H9 (cell line): ENCODE data around the gene C5orf58. TPM values are rescaled to one million over a fixed set of nuclear protein-coding genes. Genes with fewer than 3 reads are reported as not detected.

Source experiments
- DNase-seq: peaks from one replicate; pipeline ENCODE4 v3.0.0-alpha.2; 2017
- H2AFZ ChIP-seq: one replicate; pipeline ENCODE4 v1.6.1; 2013; ENCODE audit warnings: mild to moderate bottlenecking, low read length, control low read depth, moderate library complexity
- H2AK5ac ChIP-seq: 2 replicates; pipeline ENCODE4 v1.6.1; 2013; ENCODE audit warnings: low read length, control low read depth, mixed read lengths; ENCODE audit not compliant: insufficient read length
- H2BK120ac ChIP-seq: one replicate; pipeline ENCODE4 v1.6.1; 2013; ENCODE audit warnings: low read depth, mild to moderate bottlenecking, low read length, control low read depth, inconsistent platforms; ENCODE audit not compliant: poor library complexity, severe bottlenecking
- H2BK12ac ChIP-seq: 2 replicates; pipeline ENCODE4 v1.6.1; 2013; ENCODE audit warnings: low read length, control low read depth, mixed read lengths, low read depth; ENCODE audit not compliant: insufficient read length
- H2BK15ac ChIP-seq: 2 replicates; pipeline ENCODE4 v1.6.1; 2013; ENCODE audit warnings: low read depth, low read length, control low read depth
- H2BK20ac ChIP-seq: one replicate; pipeline ENCODE4 v1.6.1; 2013; ENCODE audit warnings: low read depth, mild to moderate bottlenecking, low read length, control low read depth, inconsistent platforms; ENCODE audit not compliant: poor library complexity, severe bottlenecking
- H2BK5ac ChIP-seq: 2 replicates; pipeline ENCODE4 v1.6.1; 2013; ENCODE audit warnings: low read length, control low read depth, mixed read lengths; ENCODE audit not compliant: insufficient read length
- H3K14ac ChIP-seq: 2 replicates; pipeline ENCODE4 v1.6.1; 2013; ENCODE audit warnings: low read length, control low read depth; ENCODE audit not compliant: insufficient read depth
- H3K18ac ChIP-seq: 2 replicates; pipeline ENCODE4 v1.6.1; 2013; ENCODE audit warnings: low read depth, mild to moderate bottlenecking, mixed read lengths, low read length, control low read depth; ENCODE audit not compliant: insufficient read length
- H3K23ac ChIP-seq: 2 replicates; pipeline ENCODE4 v1.6.1; 2013; ENCODE audit warnings: low read length, control low read depth, mixed read lengths, low read depth; ENCODE audit not compliant: insufficient read length
- H3K23me2 ChIP-seq: 2 replicates; pipeline ENCODE4 v1.6.1; 2013; ENCODE audit warnings: low read depth, mild to moderate bottlenecking, mixed read lengths, low read length, control low read depth; ENCODE audit not compliant: insufficient read length, poor library complexity, severe bottlenecking
- H3K27ac ChIP-seq: 2 replicates; pipeline ENCODE4 v1.5.1; 2013; ENCODE audit warnings: low read length, control low read depth, mixed read lengths, low read depth; ENCODE audit not compliant: insufficient read length
- H3K27me3 ChIP-seq: 2 replicates; pipeline ENCODE4 v1.6.1; 2013; ENCODE audit warnings: low read length, control low read depth, inconsistent platforms; ENCODE audit not compliant: insufficient read depth
- H3K4ac ChIP-seq: 2 replicates; pipeline ENCODE4 v1.6.1; 2013; ENCODE audit warnings: low read depth, mild to moderate bottlenecking, control low read depth, inconsistent platforms, low read length, moderate library complexity
- H3K4me1 ChIP-seq: 2 replicates; pipeline ENCODE4 v1.6.1; 2013; ENCODE audit warnings: low read length, control low read depth, inconsistent platforms; ENCODE audit not compliant: insufficient read depth
- H3K4me2 ChIP-seq: 2 replicates; pipeline ENCODE4 v1.6.1; 2013; ENCODE audit warnings: low read length, control low read depth, mixed read lengths; ENCODE audit not compliant: insufficient read length, insufficient read depth
- H3K56ac ChIP-seq: 2 replicates; pipeline ENCODE4 v1.6.1; 2013; ENCODE audit warnings: low read depth, mild to moderate bottlenecking, mixed read lengths, low read length, control low read depth; ENCODE audit not compliant: insufficient read length
- H3K79me1 ChIP-seq: 2 replicates; pipeline ENCODE4 v1.6.1; 2013; ENCODE audit warnings: low read depth, mild to moderate bottlenecking, moderate library complexity, low read length, control low read depth, inconsistent platforms; ENCODE audit not compliant: insufficient read depth, poor library complexity, severe bottlenecking
- H3K79me2 ChIP-seq: 2 replicates; pipeline ENCODE4 v1.6.1; 2013; ENCODE audit warnings: low read length, control low read depth, inconsistent platforms; ENCODE audit not compliant: insufficient read depth
- H3K9ac ChIP-seq: 2 replicates; pipeline ENCODE4 v1.6.1; 2013; ENCODE audit warnings: low read length, control low read depth, mixed read lengths; ENCODE audit not compliant: insufficient read length; ENCODE audit errors: extremely low read depth
- H3K9me3 ChIP-seq: one replicate; pipeline ENCODE4 v1.6.1; 2013; ENCODE audit warnings: low read depth, low read length, inconsistent platforms; ENCODE audit not compliant: control insufficient read depth
- H3T11ph ChIP-seq: one replicate; pipeline ENCODE4 v1.6.1; 2013; ENCODE audit warnings: mild to moderate bottlenecking, low read length, control low read depth, inconsistent platforms
- H4K20me1 ChIP-seq: one replicate; pipeline ENCODE4 v1.6.1; 2013; ENCODE audit not compliant: control insufficient read depth, insufficient read length, insufficient read depth
- H4K5ac ChIP-seq: 2 replicates; pipeline ENCODE4 v1.6.1; 2013; ENCODE audit warnings: low read depth, mild to moderate bottlenecking, mixed read lengths, low read length, control low read depth; ENCODE audit not compliant: insufficient read length
- H4K8ac ChIP-seq: replicated peaks from 2 replicates; pipeline ENCODE4 v1.6.1; 2013; ENCODE audit warnings: low read length, control low read depth, mixed read lengths, low read depth; ENCODE audit not compliant: insufficient read length
- H4K91ac ChIP-seq: 2 replicates; pipeline ENCODE4 v1.6.1; 2013; ENCODE audit warnings: low read depth, mild to moderate bottlenecking, moderate library complexity, mixed read lengths, low read length, control low read depth; ENCODE audit not compliant: insufficient read length
- H3K27ac Mint-ChIP-seq, 3 experiments: 2 replicates in 2 of 3; 3 replicates in 1 of 3; pipeline ENCODE4 v1.8.0; 2020 to 2021; ENCODE audit warnings: mixed read lengths in 3 of 3, mild to moderate bottlenecking in 1 of 3, moderate library complexity in 1 of 3
- H3K27me3 Mint-ChIP-seq: 2 replicates; pipeline ENCODE4 v1.8.0; 2021; ENCODE audit warnings: low read depth, mild to moderate bottlenecking, moderate library complexity, mixed read lengths
- H3K36me3 Mint-ChIP-seq, 3 experiments: 2 replicates in 2 of 3; 3 replicates in 1 of 3; pipeline ENCODE4 v1.8.0; 2020 to 2021; ENCODE audit warnings: low read depth in 3 of 3, mixed read lengths in 3 of 3; ENCODE audit not compliant: insufficient read depth in 1 of 3
- H3K4me1 Mint-ChIP-seq, 2 experiments: 2 replicates each; pipeline ENCODE4 v1.8.0; 2020; ENCODE audit warnings: mixed read lengths in 2 of 2
- H3K4me3 Mint-ChIP-seq, 2 experiments: 2 replicates in 1 of 2; 3 replicates in 1 of 2; pipeline ENCODE4 v1.8.0; 2020 to 2021; ENCODE audit warnings: mild to moderate bottlenecking in 2 of 2, mixed read lengths in 2 of 2, moderate library complexity in 1 of 2
- H3K9me3 Mint-ChIP-seq, 2 experiments: 2 replicates in 1 of 2; 3 replicates in 1 of 2; pipeline ENCODE4 v1.8.0; 2020; ENCODE audit warnings: mild to moderate bottlenecking in 2 of 2, mixed read lengths in 2 of 2, moderate library complexity in 1 of 2
- CTCF ChIP-seq: fragments of 200-600 bp; sonication (generic); conservative IDR thresholded peaks from 3 replicates; pipeline ENCODE4 v1.8.0; 2021; ENCODE audit warnings: antibody characterized with exemption, mild to moderate bottlenecking
- WGBS: extraction: QIAGEN DNeasy Blood & Tissue Kit; methylation state at CpG from one replicate; pipeline ENCODE4 v1.1.7; 2013; ENCODE audit warnings: missing lambda C conversion rate, low lambda C conversion rate, mixed read lengths; ENCODE audit not compliant: insufficient read length; ENCODE audit errors: extremely low coverage; 5-methylcytosine and 5-hydroxymethylcytosine counted together
- total RNA-seq: library from RNA; stranded (reverse); gene quantifications from 2 replicates; pipeline ENCODE4 v1.2.1, GENCODE V29; 2021

C5orf58 gene
- total RNA-seq, 1 experiment from 2014 or later = 0.90 TPM

DNA sequence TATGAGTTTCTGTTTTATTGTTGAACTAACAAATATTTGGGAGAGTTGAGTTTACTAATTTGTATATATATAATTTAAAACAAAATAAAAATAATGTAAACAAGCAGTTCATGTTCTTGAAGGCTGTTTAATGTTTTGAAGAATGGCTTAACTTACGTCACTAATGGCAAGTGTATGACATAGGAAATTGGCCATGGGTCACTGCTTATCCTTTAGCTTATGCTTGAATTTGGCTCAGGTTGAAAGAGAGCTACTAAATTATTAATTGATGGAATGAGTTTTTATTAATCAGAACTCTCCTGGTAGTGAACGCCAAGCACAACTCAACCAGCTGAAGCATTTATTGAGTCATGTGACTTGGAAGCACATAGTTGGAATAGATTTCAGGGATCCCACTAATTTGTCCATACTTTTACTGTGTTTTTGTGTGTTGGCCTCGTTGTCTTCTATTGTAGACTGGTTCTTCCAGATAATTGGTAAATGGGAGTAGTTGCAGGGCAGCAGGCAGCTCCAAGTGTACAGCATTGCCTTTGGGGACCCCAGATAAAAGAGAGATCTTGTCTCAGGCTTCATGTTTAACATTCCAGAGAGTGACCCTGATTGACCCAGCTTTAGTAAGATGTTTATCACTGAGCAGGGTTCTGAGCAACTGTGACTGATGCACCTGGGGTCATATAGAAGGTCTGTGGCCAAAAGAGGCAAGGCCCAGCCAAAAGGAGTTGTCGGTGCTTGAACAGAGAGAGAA lies 13.5 kb downstream of the C5orf58 start:
- Histone ChIP-seq H3K4ac (no peak overlapping the region), H2BK15ac (no peak overlapping the region; the same call in 1 of the 2 replicates), H3K56ac (no peak overlapping the region), H3K27ac (no peak overlapping the region), H3K79me2 (no peaks in the 10 kb centered on the region), H4K5ac (no peak overlapping the region), H4K91ac (no peak overlapping the region), H3K14ac (no peak overlapping the region), H2BK120ac (no peak overlapping the region), H3K9me3 (no peaks in the 10 kb centered on the region), H4K8ac (no peak overlapping the region), H3K79me1 (no peaks in the 10 kb centered on the region), H4K20me1 (no peaks in the 10 kb centered on the region), H3K23ac (no peak overlapping the region), H3K18ac (no peak overlapping the region), H3K9ac (no peak overlapping the region), H3K23me2 (no peaks in the 10 kb centered on the region), H2AFZ (no peak overlapping the region), H3K4me1 (peaks cover 3% of the 10 kb centered on the region; the same call in 1 of the 2 replicates), H2AK5ac (no peak overlapping the region), H3K4me2 (no peak overlapping the region), H2BK5ac (no peak overlapping the region), H2BK20ac (no peak overlapping the region), H3T11ph (no peak overlapping the region), H3K27me3 (no peaks in the 10 kb centered on the region), H2BK12ac (peak overlapping the region; percentile 92)
- H3K36me3 Mint-ChIP-seq = peaks cover 0 to 12% (median 4%) of the 10 kb centered on the region in 3 experiments; a peak in 4 of 7 replicates
- no peak overlapping the region for H3K27ac Mint-ChIP-seq
- peaks cover 0 to 7% of the 10 kb centered on the region in 2 experiments; a peak in 2 of 5 replicates for H3K9me3 Mint-ChIP-seq
- peaks cover 34 to 35% of the 10 kb centered on the region in 2 experiments for H3K4me1 Mint-ChIP-seq
- WGBS = no CpG with 5 or more reads among the region's 4 CpGs
- peaks cover 2% of the 10 kb centered on the region; the same call in 1 of the 2 replicates for H3K27me3 Mint-ChIP-seq
- TF ChIP-seq CTCF = no peak
- peak overlapping the region in 1 of 2 experiments; percentile 78; a peak in 1 of 5 replicates for H3K4me3 Mint-ChIP-seq
- DNase-seq = no peak
